T-helper 1 cell (primary cell): ENCODE measurements around the gene ARHGAP12.

ENCODE experiments used
- DNase-seq, 5 donors: peaks; one replicate each; pipeline ENCODE4 v3.0.0-alpha.2; 2012 to 2020

Gene ARHGAP12

DNA sequence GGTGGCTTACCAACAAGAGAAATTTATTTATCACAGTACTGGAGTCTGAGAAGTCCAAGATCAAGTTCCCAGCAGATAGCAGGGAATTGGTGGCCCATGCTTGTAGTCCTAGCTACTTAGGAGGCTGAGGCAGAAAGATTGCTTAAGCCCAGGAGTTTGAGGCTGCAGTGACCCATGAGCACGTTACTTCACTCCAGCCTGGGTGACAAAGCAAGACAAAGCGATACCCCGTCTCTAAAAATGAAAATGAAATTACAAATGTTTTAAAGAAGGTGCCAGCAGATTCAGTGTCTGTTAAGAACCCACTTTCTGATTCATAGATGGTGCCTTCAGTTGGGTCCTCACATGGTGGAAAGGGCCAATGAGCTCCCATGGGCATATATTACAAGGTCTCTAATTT, 20.6 kb upstream of the ARHGAP12 start:
- no peak for DNase-seq

GRCh38 chr10:31948021-31948420, 19.4 kb upstream of the ARHGAP12 start:
- no peak for DNase-seq

DNA sequence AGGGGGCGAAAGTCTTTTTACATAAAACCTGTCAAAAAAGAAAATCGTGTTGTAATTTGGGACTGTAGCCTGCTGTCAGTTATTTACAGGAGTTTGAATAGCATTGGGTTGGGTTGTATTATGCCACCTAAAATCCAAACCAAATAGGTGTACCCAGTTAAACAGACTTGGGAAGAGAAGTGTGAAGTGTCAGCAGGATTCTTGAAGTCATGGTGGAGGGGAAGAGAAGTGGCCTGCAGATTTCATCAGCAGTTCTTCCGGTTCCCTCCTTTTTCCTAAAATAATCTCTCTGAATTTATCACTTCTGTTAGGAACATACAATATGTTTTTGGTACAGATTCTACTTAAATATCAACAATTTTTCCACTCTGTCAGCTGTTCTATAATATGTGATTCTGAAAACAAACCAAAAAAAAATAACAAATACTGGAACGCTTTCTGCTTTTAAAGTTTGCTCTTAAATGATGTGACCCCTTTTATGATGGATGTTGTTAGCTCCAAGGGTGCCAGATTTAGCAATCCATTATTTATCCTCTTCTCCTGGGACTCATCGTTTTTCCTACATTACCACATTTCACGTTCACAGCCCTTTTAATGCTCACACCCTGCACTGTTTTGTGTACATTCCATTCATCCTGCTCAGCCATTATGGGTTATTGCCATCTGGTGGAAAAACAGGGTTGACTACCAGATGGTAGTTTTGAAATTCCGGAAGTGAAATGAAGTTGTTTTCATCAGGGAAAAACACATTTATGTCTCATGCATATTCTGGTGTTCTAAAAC, 18.7 kb upstream of the ARHGAP12 start:
- DNase-seq = no peak

GRCh38 chr10:31945392-31945791, 16.8 kb upstream of the ARHGAP12 start:
- DNase-seq = no peak

DNA sequence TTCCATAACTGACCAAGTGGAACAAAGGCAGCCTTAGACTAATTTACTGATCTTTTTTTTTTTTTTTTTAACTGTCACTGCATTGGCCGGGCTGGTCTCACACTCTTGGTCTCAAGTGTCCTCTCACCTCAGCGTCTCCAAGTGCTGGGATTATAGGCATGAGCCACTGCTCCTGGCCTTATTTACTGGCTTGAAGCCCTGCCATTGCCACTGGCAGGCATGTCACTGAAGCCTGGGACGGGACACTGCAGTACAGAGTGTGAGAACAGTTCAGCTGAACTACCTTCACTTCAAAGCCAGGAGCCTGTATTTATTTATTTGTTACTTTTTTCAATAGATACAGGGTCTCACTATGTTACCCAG, 15.4 kb upstream of the ARHGAP12 start:
- DNase-seq = no peak

GRCh38 chr10:31942892-31943291, 14.3 kb upstream of the ARHGAP12 start:
- DNase-seq = no peak

- DNase-seq = no peak
These were observed 13.8 kb upstream of the ARHGAP12 start for GRCh38 chr10:31942435-31942834.

DNA sequence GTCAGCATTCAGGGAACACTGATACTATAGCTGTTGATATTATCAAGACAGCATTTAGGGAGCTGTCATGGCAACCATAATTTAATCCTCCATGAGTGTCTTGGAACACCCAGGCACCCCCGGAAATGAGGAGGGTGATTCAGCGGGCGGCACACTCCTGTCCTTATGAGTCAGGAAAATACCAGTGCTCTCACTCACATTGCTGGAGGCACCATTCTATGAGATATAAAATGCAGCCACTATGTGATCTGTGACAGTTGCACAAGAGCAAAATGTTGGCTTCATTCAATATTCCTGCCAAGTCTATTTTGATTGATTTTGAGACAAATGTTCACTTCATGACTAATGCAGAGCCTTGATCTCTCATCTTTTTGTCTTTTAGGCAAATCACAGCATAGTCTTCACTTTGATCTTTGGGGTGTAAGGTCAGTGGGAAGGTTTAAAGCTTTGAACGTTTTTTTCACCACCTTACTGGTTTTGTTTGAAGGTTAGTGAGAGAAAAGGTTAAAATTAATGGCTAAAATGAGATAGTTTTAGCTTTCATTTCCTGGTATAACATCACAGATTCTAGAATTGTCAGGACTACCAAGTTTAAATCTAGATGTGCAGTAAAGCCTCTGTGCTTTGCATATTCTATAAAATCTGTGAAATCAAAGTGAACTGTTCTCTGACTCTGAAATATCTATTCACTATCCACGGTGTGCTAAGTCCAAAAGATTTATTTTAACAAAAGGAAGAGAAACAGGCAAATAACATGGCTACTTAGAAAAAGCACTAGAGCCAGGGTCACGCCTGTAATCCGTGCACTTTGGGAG, 12.4 kb upstream of the ARHGAP12 start:
- DNase-seq = no peak

DNA sequence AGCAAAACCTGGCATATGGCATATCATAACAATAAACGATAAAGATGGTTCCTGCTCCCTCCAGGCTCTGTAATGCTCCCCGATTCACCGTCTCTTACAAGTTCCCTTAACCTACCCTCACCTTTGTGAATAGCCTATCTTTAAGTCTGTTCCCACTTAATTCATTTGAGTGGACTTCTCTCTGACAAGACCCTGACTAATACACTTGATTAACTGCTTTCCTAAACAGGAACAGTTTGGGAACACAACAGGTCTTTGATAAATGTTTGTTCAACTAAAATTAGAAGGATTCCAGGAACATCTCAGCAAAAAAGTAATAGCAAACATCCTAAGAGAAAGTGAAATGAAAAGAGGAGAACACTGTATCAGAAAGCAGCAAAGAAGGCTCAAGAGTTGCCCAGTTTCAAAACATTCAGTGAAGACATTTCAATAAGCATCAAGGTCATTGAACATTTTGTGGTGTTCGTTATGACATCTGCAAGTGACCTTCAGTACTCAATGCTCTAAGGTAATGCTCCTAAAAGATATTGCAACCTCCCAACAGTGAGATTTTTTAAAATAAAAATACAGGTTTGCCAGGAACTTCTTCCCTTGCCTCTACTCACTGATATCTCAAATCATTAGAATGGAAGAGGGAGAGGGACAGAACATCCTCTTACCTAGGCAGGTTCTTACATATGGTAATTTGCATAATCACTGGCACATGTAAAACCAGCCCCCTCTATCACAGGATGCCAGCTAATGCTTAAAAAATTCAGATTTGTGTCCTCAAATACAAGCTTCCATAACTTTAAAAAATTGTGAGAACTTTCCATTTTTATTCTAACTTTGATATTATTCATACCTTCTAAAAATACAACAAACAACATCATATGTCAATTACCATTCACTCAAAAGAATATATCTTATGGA, 11.4 kb upstream of the ARHGAP12 start:
- DNase-seq = no peak

DNA sequence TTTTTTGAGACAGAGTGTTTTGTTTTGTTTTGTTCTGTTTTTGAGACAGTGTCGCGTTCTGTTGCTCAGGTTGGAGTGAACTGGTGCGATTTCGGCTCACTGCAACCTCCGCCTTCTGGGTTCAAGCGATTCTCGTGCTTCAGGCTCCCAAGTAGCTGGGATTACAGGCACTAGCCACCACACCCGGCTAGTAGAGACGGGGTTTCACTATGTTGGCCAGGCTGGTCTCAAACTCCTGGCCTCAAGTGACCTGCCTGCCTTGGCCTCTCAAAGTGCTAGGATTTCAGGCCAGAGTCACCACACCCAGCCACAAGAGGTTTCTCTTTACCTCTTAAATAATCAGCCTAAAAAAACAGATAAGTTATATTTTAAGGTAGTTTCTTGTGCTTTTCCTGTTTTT, 8.7 kb upstream of the ARHGAP12 start:
- no peak for DNase-seq

- no peak for DNase-seq
These were observed 8.3 kb upstream of the ARHGAP12 start for GRCh38 chr10:31936933-31937332.

DNA sequence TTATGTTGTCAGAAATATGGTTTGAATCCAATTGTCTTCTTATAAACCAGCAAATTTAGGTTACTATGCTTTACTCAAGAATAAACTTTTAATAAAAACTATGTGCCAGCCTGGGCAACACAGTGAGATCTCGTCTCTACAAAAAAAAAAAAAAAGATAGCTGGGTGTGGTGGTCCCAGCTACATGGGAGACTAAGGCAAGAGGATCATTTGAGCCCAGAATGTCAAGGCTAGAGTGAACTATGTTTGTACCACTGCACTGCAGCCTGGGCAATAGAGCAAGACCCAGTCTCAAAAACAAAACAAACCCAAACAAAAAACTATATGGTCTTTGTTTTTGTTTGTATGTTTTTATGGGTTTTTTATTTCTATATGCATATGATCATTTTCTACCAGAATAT, 7.5 kb upstream of the ARHGAP12 start:
- DNase-seq = no peak

- DNase-seq = no peak
These were observed 7.0 kb upstream of the ARHGAP12 start for GRCh38 chr10:31935678-31936077.

- no peak for DNase-seq
These were observed 4.2 kb upstream of the ARHGAP12 start for GRCh38 chr10:31932838-31933237.

DNA sequence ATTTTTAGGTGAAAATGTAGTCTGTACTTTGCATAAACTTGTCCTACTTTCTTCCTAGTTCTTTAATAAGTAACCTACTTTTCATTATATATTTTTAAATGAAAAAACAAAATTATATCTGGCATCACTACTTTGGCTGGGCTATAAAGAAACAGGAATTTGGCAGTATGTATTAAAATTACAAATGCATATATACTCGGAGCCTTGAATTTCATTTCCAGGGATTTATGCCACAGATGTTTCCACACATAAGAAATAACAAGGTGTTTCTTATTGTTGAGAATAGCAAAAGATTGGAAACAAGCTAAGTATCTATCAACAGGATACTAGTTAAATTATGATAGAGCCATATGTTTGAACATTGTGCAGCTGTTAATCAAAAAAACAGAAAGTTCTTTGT, 2.2 kb upstream of the ARHGAP12 start:
- DNase-seq = no peak

DNA sequence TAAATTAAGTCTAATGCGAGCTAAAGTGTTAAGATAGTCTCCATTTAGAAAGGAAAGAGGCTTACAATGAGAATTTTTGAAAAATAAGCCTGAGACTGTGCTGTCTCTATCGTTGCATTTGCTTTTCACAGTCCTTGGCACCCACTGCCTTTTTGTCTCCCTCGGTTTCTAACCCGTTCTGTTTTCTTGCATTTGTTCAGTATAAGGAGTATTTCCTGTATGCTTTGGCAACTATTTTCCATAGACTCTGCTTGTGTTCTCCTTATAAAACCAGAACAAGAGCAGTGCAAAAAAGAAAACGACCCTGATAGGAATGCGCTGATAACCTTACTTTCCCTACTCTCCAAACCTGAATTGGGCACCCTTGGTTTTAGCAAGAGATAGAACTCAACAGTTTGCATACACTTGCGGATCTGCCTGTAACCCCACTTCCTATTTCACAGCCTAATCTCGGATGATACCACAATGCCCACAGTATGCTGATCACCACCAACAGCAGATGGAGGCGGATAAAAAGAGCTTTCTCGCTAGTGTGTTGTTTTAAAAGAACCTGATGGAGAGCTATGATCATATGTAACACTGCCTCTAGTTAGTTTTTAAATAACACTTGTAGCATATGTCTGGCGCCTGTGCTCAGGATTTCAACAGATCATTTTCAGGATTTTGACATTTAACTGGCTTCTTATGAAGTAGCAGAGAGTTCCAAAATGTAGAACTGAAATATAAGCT, 1.6 kb upstream of the ARHGAP12 start:
- DNase-seq = peak in 3 of 5 donors; percentile 4 to 69 (median 16)

GRCh38 chr10:31929261-31930022, 811 bp upstream of the ARHGAP12 start:
- peak in 4 of 5 donors; percentile 6 to 30 (median 10) for DNase-seq

GRCh38 chr10:31927884-31928548, 615 bp downstream of the ARHGAP12 start:
- peak; percentile 24 to 82 (median 40) for DNase-seq

GRCh38 chr10:31927565-31927883, 1.1 kb downstream of the ARHGAP12 start:
- DNase-seq = peak in 1 of 5 donors; percentile 43

DNA sequence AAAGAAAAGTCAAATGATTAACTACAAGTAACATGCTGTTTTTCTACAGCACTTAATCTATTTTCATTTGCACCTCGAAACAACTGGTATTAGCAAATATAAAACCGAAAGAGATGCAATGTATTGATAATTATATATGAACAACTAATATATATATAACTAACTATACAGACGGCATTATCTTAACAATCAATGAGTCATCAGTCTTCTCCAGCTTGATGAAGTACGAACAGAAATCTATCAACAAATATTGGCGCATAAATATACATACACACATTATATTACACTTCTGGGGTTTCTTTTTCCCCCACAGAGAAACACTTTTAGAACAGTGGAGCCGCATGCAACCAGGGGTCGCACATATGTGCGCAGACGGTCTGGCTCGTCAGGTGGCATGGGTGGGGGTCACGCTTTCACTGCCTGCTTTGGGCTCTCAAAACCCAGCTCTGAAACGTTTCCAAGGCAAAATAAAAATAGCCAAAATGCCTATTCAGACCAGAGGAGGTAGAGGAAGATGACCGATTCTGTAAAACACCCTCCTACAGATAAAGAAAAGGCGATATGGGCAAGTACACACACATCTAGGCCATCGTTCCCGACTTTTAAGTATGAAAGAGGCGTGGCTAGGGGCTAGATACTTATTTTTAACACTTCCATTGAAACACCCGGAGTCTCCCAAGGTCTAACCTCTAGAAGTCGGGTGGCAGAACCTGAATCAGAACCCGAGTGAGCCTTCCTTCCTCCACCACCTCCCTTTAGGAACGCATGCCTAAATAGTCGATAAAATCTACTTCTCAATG, 1.7 kb downstream of the ARHGAP12 start:
- no peak for DNase-seq
